Measurements from ENCODE around the gene HNF1A.

DNA sequence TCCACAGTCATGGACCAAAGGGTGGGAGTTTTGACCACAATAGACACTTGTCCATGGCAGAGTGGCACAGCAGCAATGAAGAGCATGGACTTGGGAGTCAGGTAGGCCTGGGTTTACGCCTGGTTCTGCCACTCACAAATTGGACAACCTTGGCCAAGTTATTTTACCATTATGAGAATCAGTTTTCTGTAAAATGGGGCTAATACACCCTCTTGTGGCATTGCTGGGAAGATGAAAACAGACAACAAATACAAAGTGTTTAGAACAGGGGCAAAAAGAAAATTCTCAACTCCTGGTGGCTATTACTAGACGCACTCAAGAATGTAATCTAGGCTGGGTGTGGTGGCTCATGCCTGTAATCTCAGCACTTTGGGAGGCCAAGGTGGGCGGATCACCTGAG, 35.4 kb downstream of the HNF1A start:
- TF ChIP-seq, protein P1, sequence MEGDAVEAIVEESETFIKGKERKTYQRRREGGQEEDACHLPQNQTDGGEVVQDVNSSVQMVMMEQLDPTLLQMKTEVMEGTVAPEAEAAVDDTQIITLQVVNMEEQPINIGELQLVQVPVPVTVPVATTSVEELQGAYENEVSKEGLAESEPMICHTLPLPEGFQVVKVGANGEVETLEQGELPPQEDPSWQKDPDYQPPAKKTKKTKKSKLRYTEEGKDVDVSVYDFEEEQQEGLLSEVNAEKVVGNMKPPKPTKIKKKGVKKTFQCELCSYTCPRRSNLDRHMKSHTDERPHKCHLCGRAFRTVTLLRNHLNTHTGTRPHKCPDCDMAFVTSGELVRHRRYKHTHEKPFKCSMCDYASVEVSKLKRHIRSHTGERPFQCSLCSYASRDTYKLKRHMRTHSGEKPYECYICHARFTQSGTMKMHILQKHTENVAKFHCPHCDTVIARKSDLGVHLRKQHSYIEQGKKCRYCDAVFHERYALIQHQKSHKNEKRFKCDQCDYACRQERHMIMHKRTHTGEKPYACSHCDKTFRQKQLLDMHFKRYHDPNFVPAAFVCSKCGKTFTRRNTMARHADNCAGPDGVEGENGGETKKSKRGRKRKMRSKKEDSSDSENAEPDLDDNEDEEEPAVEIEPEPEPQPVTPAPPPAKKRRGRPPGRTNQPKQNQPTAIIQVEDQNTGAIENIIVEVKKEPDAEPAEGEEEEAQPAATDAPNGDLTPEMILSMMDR (IDR thresholded peaks at IDR 0.05): no peak
- no peak for TF ChIP-seq POLR2AphosphoS5 (IDR thresholded peaks at IDR 0.05)
- TF ChIP-seq POLR2A (IDR thresholded peaks at IDR 0.05): no peak
